HG02973 (cell line): ENCODE measurements around the gene COX6A1.
A peak's percentile ranks its signal among the peaks of the same experiment; 100 is the strongest.

Source experiments
- ATAC-seq: cut with Tn5 transposase; IDR thresholded peaks from one replicate; pipeline ENCODE4 v1.9.1; 2021; ENCODE audit warnings: moderate library complexity; ENCODE audit not compliant: unreplicated experiment

Gene COX6A1

DNA sequence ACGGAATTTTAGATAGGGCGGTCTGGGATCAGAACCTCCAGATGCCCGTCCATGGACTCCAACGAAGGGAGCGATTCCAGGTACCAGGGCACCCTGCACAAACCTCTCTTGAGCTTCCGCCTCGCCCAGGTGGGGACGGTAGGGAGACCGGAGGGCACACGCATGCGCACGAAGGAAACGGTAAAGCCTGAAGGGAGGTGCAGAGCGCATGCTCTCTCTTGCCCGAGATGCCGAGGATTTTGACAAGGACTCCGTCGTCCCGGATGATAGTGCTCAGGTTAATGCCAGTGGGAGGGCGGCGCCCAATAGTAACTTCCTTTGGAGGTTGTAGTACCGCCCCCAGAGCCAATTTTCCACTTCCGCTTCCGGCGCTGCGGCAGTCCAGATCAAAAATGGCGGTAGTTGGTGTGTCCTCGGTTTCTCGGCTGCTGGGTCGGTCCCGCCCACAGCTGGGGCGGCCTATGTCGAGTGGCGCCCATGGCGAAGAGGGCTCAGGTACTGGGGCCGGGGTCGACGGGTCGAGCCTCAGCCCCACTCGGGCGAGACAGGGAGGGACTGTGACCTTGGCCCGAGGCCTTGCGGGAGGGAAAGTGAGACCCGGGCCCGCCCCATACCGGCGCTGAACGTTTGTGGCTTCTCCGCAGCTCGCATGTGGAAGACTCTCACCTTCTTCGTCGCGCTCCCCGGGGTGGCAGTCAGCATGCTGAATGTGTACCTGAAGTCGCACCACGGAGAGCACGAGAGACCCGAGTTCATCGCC lies at the start of gene COX6A1:
COX6A1 (plus strand) TSS at position 379 of the 760 bp plus-strand sequence; CDS start at position 393, 14 bp downstream.
- ATAC-seq: peak; percentile 92

- no peak for ATAC-seq
These were observed 49.0 kb upstream of the COX6A1 start for GRCh38 chr12:120388691-120389481.

- no peak for ATAC-seq
These were observed 47.3 kb upstream of the COX6A1 start for GRCh38 chr12:120390540-120391120.

DNA sequence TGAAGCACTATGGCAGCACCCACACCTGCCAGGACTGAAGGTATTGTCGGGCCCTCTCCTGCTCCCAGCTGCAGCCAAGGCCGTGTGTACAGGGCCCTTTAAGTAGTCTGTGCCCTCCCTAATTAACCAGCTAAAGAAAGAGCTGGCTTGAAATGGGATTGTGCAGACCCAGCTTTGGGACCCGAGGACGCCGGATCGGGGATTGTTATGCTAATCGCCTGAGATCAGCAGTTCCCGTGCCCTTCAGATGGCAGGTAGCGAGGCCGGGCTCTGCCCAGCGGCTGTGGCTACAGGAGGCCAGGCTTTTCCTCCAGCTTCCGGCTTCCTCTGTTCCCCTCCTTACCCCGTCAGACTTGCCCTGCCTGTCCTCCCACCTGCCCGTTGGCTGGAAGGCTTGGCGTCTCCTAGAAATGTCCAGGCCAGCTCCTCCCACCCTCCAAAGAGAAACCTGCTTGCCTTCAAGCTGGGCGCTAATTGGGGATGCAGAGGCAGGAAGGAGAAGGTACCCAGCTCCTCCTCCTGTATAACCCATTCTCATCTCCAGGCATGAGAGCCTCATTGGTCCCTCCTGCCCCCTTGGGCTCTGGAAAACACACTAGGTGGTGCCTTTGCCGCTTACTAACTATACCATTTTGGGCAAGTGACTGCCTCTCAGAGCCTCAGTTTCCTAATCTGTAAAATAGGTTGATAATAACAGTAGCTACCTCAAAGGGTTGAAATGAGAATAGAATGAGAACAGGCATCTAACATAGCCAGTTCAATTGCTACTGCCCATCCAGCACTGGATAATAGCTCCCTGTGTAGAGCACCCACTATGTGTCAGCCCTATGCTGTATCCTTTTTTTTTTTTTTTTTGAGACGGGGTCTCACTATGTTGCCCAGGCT lies 43.2 kb upstream of the COX6A1 start:
- ATAC-seq: no peak

DNA sequence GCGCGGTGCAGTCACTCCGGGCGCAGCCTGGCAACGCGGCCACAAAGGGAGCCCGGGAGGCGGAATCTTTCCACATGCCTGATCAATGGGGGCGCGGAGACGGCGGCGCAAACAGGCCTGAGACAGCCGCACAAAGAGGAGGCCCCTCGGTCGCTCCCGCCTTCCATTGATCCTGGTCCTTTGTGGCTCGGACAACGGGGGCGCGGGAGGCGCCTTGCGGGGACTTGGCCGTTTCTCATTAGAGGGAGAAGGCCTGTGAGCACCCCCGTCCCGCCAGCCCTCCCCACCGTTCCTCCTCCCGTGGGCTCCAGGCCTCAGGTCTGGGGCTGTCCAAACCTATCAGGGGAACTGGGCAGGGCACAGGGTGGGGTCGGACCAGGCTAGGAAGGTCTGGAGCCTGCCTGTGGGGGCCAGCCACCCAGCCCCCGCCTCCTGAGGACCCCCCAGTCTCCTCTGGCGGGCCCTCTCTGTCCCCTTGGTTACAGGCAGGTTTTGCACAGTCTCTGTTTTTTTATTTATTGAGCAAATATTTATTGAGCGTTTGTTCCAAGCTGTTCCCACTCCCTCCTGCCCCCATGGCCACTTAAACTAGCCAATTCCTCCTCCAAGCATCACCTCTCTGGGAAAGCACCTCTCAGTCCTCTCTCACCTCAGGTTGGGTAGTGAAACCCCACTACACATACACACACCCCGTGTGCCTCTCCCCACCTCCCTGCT lies 39.9 kb upstream of the COX6A1 start:
- no peak for ATAC-seq

DNA sequence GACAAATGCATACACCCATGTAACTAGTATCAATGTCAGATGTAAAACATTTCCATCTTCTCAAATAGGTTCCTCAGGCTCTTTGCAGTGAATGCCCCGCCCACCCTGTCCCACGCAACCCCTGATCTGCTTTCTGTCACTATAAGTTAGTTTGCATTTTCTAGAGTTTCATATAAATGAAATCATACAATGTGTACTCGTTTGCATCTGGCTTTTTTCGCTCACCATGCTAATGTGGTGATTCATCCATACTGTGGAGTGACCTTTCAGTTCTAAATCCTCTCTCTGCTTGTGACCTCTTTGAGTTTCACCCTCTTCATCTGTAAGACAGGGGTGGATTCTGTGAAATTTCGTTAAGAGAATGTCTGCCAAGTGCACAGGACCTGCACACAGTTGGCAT lies 38.4 kb upstream of the COX6A1 start:
- no peak for ATAC-seq

DNA sequence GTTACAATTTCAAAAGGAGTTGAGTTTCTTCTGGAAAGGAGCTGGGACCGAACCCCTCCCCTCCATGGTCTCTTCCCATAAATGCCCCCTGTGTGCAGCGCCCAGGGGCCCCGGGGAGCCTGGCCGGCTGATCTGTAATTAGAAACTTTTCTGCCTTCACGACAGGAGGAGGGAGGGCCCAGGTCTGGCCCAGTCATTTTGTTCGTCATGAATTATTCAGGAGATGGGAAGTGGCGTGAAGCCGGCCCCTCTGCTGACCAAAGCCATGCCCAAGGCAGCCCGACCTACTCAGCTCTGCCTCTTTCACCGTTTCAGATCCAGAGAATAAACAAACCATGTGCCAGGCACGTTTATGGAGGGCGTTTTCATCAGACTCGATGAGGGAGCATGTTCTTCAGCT lies 35.7 kb upstream of the COX6A1 start:
- no peak for ATAC-seq

DNA sequence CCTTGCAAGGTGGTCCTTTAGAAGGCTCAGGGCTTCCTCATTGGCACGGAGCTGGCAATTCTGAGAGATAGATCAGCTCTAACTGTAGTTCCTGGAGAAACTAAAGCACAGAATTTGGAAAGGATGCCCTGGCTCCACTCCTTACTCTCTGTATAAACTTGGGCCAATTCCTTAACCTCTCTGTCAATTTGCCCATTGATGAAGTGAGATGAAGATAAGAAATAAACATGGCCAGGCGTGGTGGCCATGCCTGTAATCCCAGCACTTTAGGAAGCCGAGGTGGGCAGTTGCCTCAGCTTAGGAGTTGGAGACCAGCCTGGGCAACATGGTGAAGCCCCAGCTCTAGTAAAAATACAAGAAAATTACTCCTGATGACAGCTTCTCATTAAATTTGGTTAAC lies 34.0 kb upstream of the COX6A1 start:
- ATAC-seq: no peak

DNA sequence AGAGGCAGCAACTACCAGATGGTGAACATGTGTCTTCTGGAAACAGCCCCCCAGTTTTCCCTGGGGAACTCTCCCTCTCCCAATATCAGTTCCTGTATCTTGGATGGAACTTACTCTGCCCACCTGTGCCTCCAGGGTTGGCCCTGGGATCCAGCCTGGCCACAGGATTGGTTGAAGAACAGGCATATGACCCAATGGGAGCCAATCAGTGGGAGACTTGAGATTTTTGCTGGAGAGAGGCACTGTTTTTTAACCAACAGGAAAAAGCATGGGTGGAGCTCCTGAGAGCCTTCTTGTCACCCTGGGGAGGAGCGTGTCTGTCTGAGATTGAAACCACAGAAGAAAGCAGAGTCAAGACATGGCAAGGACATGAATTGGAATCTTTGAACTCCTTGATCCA lies 33.6 kb upstream of the COX6A1 start:
- ATAC-seq: no peak

GRCh38 chr12:120406069-120406468 lies 31.8 kb upstream of the COX6A1 start:
- ATAC-seq: no peak

GRCh38 chr12:120406553-120406952 lies 31.4 kb upstream of the COX6A1 start:
- ATAC-seq: no peak

DNA sequence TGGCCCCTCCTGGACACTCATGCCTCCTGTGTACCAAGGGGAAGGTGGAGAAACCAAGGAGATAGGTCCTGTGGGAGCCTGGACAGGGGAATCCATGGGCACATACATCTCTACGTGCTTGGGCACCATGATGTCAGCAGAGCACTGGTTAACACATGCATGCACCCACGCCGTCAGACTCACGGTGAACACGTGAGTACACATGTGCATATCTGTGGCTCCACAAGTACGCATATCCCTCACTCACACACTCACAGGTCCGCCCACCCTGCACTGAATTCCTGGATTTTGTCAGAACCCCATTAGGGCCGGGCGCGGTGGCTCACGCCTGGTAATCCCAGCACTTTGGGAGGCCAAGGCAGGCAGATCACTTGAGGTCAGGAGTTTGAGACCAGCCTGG lies 29.1 kb upstream of the COX6A1 start:
- ATAC-seq: no peak

- ATAC-seq: no peak
These were observed 25.5 kb upstream of the COX6A1 start for GRCh38 chr12:120412421-120412820.

GRCh38 chr12:120413901-120414695 lies 23.8 kb upstream of the COX6A1 start:
- no peak for ATAC-seq

DNA sequence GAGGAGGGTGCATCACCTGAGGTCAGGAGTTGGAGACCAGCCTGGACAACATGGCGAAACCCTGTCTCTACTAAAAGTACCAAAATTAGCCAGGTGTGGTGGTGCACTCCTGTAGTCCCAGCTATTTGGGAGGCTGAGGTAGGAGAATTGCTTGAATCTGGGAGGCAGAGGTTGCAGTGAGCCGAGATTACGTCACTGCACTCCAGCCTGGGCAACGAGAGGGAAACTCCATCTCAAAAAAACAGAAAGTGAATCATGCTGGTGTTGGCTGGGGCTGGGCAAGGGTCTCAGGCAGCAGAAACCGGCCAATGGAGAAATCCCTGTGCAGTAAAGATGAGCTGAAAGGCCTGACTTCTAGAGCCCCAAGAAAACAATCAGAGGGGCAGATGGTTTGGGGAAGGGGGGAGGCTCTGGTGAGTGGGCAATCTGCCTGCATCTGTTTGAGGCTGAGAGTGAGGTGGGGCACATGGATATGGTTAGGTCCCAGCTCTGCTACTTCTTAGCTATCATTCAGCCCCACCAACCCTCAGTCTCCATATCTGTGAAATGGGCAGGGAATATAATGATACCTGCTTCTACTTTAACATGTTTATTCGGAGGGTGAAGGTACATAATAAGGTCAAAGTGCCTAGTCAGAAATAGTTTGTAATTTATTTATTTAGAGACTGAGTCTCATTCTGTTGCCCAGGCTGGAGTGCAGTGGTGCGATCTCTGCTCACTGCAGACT lies 21.3 kb upstream of the COX6A1 start:
- ATAC-seq: no peak

DNA sequence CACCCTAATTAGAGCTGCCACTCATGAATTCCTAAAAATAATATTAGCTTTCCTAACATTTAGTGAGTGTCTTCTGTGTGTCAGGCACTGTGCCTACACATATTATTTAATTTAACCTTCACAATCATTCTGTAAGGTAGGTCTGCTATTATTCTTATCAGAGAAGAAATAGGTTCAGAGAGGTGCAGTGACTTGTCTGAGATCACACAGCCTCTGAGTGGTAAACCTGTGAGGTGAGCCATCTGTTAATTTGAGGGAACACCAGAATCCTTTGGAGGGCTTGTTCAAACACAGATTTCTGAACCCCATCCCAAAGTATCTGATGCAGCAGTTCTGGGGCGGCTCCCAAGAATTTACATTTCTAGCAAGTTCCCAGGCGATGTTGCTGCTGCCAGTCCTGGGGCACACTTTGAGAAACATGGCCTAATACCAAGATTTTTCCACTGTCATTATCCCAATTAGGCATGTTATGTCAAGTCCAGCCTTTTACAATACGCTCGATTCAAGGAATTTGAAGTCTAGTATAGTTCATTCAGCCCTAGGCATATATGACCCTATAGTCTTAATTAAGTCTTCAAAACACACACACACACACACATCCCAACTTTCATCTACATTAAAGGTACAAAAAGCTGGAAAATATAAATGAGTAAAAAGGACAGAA lies 19.9 kb upstream of the COX6A1 start:
- no peak for ATAC-seq

DNA sequence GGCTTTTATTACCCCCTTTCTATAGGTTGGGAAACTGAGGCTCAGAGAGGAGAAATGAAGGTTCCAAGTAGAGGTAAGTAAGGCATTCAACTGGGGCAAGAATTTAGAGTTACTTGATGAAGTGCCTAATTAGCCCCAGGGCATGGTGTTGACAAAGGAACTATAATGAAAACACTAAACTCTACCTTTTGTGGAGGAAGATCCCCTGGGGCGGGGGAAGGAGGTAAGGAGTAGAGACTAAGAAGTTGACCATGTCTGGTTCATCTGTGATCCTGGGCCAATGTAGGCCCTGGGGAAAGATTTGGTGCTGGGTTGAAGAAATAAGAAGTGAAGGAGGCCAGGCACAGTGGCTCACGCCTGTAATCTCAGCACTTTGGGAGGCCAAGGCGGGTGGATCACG lies 16.2 kb upstream of the COX6A1 start:
- no peak for ATAC-seq

GRCh38 chr12:120422892-120423456 lies 14.9 kb upstream of the COX6A1 start:
- ATAC-seq: no peak
